WTC11 (cell line): ENCODE measurements around the gene NR0B2. TPM values are rescaled to one million over a fixed set of nuclear protein-coding genes. Genes with fewer than 3 reads are reported as not detected.

ENCODE experiments used
- ATAC-seq: fragments of 200-7000 bp; cut with Tn5 transposase; 2 replicates; pipeline ENCODE4 v1.10.0; 2021; ENCODE audit warnings: mild to moderate bottlenecking, moderate library complexity
- CTCF ChIA-PET: fragments of 300-600 bp; sonication (Branson Sonifier 250); formaldehyde crosslinking; loops from one replicate; lab custom pipeline; 2021; ENCODE audit warnings: antibody characterized with exemption; lab: Charles Lee
- POLR2A ChIA-PET: fragments of 350-600 bp; sonication (Branson Sonifier 250); formaldehyde crosslinking; loops from one replicate; lab custom pipeline; 2021; ENCODE audit warnings: antibody characterized with exemption; lab: Charles Lee
- DNase-seq: peaks from one replicate; pipeline ENCODE4 v3.0.0; 2021; ENCODE audit warnings: low spot score
- H3K27ac Mint-ChIP-seq: 2 replicates; pipeline ENCODE4 v1.8.0; 2021; ENCODE audit warnings: mixed read lengths
- H3K27me3 Mint-ChIP-seq: 2 replicates; pipeline ENCODE4 v1.8.0; 2021; ENCODE audit warnings: low read depth, mild to moderate bottlenecking, moderate library complexity, mixed read lengths
- H3K36me3 Mint-ChIP-seq: 2 replicates; pipeline ENCODE4 v1.8.0; 2021; ENCODE audit warnings: mixed read lengths
- H3K4me1 Mint-ChIP-seq: 2 replicates; pipeline ENCODE4 v1.8.0; 2022; ENCODE audit warnings: mixed read lengths
- H3K4me3 Mint-ChIP-seq: 2 replicates; pipeline ENCODE4 v1.8.0; 2021; ENCODE audit warnings: mild to moderate bottlenecking, moderate library complexity, mixed read lengths
- H3K9me3 Mint-ChIP-seq: 2 replicates; pipeline ENCODE4 v1.8.0; 2021; ENCODE audit warnings: mixed read lengths
- CREB1 ChIP-seq: sonication (generic); formaldehyde crosslinking; IDR thresholded peaks from 2 replicates; pipeline ENCODE4 v1.8.0; 2023; ENCODE audit warnings: mild to moderate bottlenecking, missing genetic modification reagents
- E2F5 ChIP-seq: sonication (generic); formaldehyde crosslinking; IDR thresholded peaks from 2 replicates; pipeline ENCODE4 v1.8.1; 2022; ENCODE audit warnings: mild to moderate bottlenecking, moderate library complexity, missing genetic modification reagents
- ESRRA ChIP-seq: sonication (generic); formaldehyde crosslinking; IDR thresholded peaks from 2 replicates; pipeline ENCODE4 v1.8.1; 2022; ENCODE audit warnings: mild to moderate bottlenecking, missing genetic modification reagents, borderline replicate concordance
- FOXP4 ChIP-seq: sonication (generic); formaldehyde crosslinking; IDR thresholded peaks from 2 replicates; pipeline ENCODE4 v1.8.0; 2022; ENCODE audit warnings: mild to moderate bottlenecking, missing genetic modification reagents
- GTF2I ChIP-seq: fragments of 250-450 bp; sonication (Bioruptor Pico); conservative IDR thresholded peaks from 2 replicates; pipeline ENCODE4 v1.4.0; 2021; ENCODE audit warnings: mild to moderate bottlenecking
- JAZF1 ChIP-seq: fragments of 250-450 bp; sonication (Bioruptor Pico); IDR thresholded peaks from 2 replicates; pipeline ENCODE4 v1.9.0; 2021; ENCODE audit warnings: moderate library complexity, mild to moderate bottlenecking, inconsistent platforms
- JUN ChIP-seq: sonication (generic); formaldehyde crosslinking; IDR thresholded peaks from 2 replicates; pipeline ENCODE4 v1.8.0; 2023; ENCODE audit warnings: mild to moderate bottlenecking, missing genetic modification reagents
- MAX ChIP-seq: sonication (generic); formaldehyde crosslinking; IDR thresholded peaks from 2 replicates; pipeline ENCODE4 v1.8.0; 2022; ENCODE audit warnings: mild to moderate bottlenecking, missing genetic modification reagents
- MLX ChIP-seq: sonication (generic); formaldehyde crosslinking; IDR thresholded peaks from 2 replicates; pipeline ENCODE4 v1.8.1; 2023; ENCODE audit warnings: mild to moderate bottlenecking, missing genetic modification reagents, moderate library complexity
- NFATC4 ChIP-seq: fragments of 250-450 bp; sonication (Bioruptor Pico); IDR thresholded peaks from 2 replicates; pipeline ENCODE4 v1.9.0; 2021; ENCODE audit warnings: mild to moderate bottlenecking
- NFYB ChIP-seq: sonication (generic); formaldehyde crosslinking; conservative IDR thresholded peaks from 2 replicates; pipeline ENCODE4 v1.8.0; 2022; ENCODE audit warnings: low read depth, missing genetic modification reagents
- NR3C1 ChIP-seq: sonication (generic); formaldehyde crosslinking; conservative IDR thresholded peaks from 2 replicates; pipeline ENCODE4 v1.8.1; 2023; ENCODE audit warnings: low read depth, mild to moderate bottlenecking, missing genetic modification reagents
- PRRX2 ChIP-seq: fragments of 250-450 bp; sonication (Bioruptor Pico); IDR thresholded peaks from 2 replicates; pipeline ENCODE4 v1.8.0; 2021; ENCODE audit warnings: mild to moderate bottlenecking
- RELA ChIP-seq: sonication (generic); formaldehyde crosslinking; IDR thresholded peaks from 2 replicates; pipeline ENCODE4 v1.8.1; 2022; ENCODE audit warnings: missing genetic modification reagents, mild to moderate bottlenecking, borderline replicate concordance
- SMAD3 ChIP-seq: sonication (generic); formaldehyde crosslinking; IDR thresholded peaks from 2 replicates; pipeline ENCODE4 v1.8.0; 2022; ENCODE audit warnings: missing genetic modification reagents, mild to moderate bottlenecking, borderline replicate concordance
- TEAD4 ChIP-seq: sonication (generic); formaldehyde crosslinking; IDR thresholded peaks from 2 replicates; pipeline ENCODE4 v1.8.0; 2022; ENCODE audit warnings: mild to moderate bottlenecking, missing genetic modification reagents
- TP53 ChIP-seq: sonication (generic); formaldehyde crosslinking; IDR thresholded peaks from 2 replicates; pipeline ENCODE4 v1.8.1; 2023; ENCODE audit warnings: mild to moderate bottlenecking, missing genetic modification reagents
- ZNF121 ChIP-seq: sonication (generic); formaldehyde crosslinking; IDR thresholded peaks from 2 replicates; pipeline ENCODE4 v1.8.0; 2023; ENCODE audit warnings: missing genetic modification reagents
- ZNF263 ChIP-seq: sonication (generic); formaldehyde crosslinking; IDR thresholded peaks from 2 replicates; pipeline ENCODE4 v1.8.1; 2022; ENCODE audit warnings: low read depth, mild to moderate bottlenecking, moderate library complexity, missing genetic modification reagents
- ZNF512 ChIP-seq: sonication (generic); formaldehyde crosslinking; IDR thresholded peaks from 2 replicates; pipeline ENCODE4 v1.8.1; 2022; ENCODE audit warnings: missing genetic modification reagents, borderline replicate concordance
- ZNF532 ChIP-seq: fragments of 250-450 bp; sonication (Bioruptor Pico); IDR thresholded peaks from 2 replicates; pipeline ENCODE4 v1.9.0; 2021; ENCODE audit warnings: mild to moderate bottlenecking, borderline replicate concordance
- total RNA-seq: library from RNA; stranded (reverse); gene quantifications from 3 replicates; pipeline ENCODE4 v1.2.3, GENCODE V29; 2021
- TF ChIP-seq, protein P1 (sequence below): fragments of 250-450 bp; sonication (Bioruptor Pico); IDR thresholded peaks from 2 replicates; pipeline ENCODE4 v2.1.2; 2022; ENCODE audit warnings: mild to moderate bottlenecking, moderate library complexity
- TF ChIP-seq, protein P2 (sequence below): sonication (generic); formaldehyde crosslinking; IDR thresholded peaks from 2 replicates; pipeline ENCODE4 v1.8.1; 2023; ENCODE audit warnings: mild to moderate bottlenecking, missing genetic modification reagents

Gene NR0B2
- total RNA-seq, 1 experiment from 2014 or later = not detected

DNA sequence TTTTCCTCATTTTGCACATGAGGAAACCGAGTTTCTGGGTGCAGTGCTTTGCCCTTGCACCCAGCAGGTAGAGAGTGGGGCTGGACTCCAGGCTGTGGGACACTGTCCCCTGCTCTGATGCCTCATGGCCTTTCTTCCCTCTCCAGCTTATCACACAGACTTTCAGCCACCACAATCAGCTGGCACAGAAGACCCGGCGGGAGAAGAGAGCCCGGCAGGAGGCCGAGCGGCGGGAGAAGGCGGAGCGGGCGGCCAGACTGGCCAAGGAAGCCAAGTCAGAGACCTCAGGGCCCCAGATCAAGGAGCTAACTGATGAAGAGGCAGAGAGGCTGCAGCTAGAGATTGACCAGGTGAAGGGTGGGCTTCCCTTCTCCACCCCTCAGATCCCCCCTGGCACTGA lies 27.5 kb upstream of the NR0B2 start:
- no peak for TF ChIP-seq TEAD4
- no peak for TF ChIP-seq TP53 (CRISPR knock-in tag)
- no peak for TF ChIP-seq CREB1 (CRISPR knock-in tag)
- no peak for TF ChIP-seq ZNF532 (CRISPR knock-in tag)
- TF ChIP-seq NFATC4 (CRISPR knock-in tag) = no peak
- no peak for TF ChIP-seq NR3C1 (CRISPR knock-in tag)
- TF ChIP-seq PRRX2 (CRISPR knock-in tag) = no peak
- TF ChIP-seq JUN (CRISPR knock-in tag) = no peak
- TF ChIP-seq GTF2I (CRISPR knock-in tag) = no peak
- TF ChIP-seq, protein P1, sequence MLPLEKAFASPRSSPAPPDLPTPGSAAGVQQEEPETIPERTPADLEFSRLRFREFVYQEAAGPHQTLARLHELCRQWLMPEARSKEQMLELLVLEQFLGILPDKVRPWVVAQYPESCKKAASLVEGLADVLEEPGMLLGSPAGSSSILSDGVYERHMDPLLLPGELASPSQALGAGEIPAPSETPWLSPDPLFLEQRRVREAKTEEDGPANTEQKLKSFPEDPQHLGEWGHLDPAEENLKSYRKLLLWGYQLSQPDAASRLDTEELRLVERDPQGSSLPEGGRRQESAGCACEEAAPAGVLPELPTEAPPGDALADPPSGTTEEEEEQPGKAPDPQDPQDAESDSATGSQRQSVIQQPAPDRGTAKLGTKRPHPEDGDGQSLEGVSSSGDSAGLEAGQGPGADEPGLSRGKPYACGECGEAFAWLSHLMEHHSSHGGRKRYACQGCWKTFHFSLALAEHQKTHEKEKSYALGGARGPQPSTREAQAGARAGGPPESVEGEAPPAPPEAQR = no peak
- TF ChIP-seq MLX (CRISPR knock-in tag) = no peak
- TF ChIP-seq, protein P2, sequence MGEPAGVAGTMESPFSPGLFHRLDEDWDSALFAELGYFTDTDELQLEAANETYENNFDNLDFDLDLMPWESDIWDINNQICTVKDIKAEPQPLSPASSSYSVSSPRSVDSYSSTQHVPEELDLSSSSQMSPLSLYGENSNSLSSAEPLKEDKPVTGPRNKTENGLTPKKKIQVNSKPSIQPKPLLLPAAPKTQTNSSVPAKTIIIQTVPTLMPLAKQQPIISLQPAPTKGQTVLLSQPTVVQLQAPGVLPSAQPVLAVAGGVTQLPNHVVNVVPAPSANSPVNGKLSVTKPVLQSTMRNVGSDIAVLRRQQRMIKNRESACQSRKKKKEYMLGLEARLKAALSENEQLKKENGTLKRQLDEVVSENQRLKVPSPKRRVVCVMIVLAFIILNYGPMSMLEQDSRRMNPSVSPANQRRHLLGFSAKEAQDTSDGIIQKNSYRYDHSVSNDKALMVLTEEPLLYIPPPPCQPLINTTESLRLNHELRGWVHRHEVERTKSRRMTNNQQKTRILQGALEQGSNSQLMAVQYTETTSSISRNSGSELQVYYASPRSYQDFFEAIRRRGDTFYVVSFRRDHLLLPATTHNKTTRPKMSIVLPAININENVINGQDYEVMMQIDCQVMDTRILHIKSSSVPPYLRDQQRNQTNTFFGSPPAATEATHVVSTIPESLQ (CRISPR knock-in tag) = no peak
- no peak for TF ChIP-seq RELA (CRISPR knock-in tag)
- no peak for TF ChIP-seq ZNF512 (CRISPR knock-in tag)
- TF ChIP-seq SMAD3 = no peak
- TF ChIP-seq ZNF121 (CRISPR knock-in tag) = no peak
- TF ChIP-seq ZNF263 (CRISPR knock-in tag) = no peak
- TF ChIP-seq, all 79 proteins: peak for 0
- no peaks in the 10 kb centered on the region for H3K27me3 Mint-ChIP-seq
- CTCF ChIA-PET = no interaction called here
- H3K36me3 Mint-ChIP-seq = peaks cover 42% of the 10 kb centered on the region
- H3K27ac Mint-ChIP-seq = no peak overlapping the region
- POLR2A ChIA-PET = no interaction called here
- no peak for DNase-seq
- no peak for ATAC-seq
- no peaks in the 10 kb centered on the region for H3K9me3 Mint-ChIP-seq
- H3K4me1 Mint-ChIP-seq = no peaks in the 10 kb centered on the region
- H3K4me3 Mint-ChIP-seq = no peak overlapping the region

- Mint-ChIP-seq H3K4me1 (no peaks in the 10 kb centered on the region; the same call in 1 of the 2 replicates), H3K4me3 (no peak overlapping the region), H3K27me3 (no peaks in the 10 kb centered on the region), H3K27ac (peak overlapping the region; percentile 57; the same call in 1 of the 2 replicates), H3K9me3 (no peaks in the 10 kb centered on the region), H3K36me3 (peaks cover 41% of the 10 kb centered on the region)
- no peak for DNase-seq
- ChIA-PET CTCF (no interaction called here), POLR2A (no interaction called here)
- no peak for ATAC-seq
- TF ChIP-seq E2F5 (CRISPR knock-in tag) = no peak
- TF ChIP-seq JAZF1 (CRISPR knock-in tag) = no peak
- no peak for TF ChIP-seq NFYB
- TF ChIP-seq ESRRA (CRISPR knock-in tag) = no peak
- no peak for TF ChIP-seq TP53 (CRISPR knock-in tag)
- TF ChIP-seq FOXP4 = no peak
- TF ChIP-seq MAX (CRISPR knock-in tag) = no peak
- TF ChIP-seq NR3C1 (CRISPR knock-in tag) = no peak
Measured at GRCh38 chr1:26938659-26939025, 24.9 kb upstream of the NR0B2 start.
